GM12801 (cell line): ENCODE data around the gene SLC49A4.

Experiments
- CTCF ChIP-seq: IDR thresholded peaks from one replicate; pipeline ENCODE4 v1.5.1; 2011; ENCODE audit warnings: control low read depth; ENCODE audit not compliant: insufficient read length; ENCODE audit errors: extremely low read depth

SLC49A4 gene

DNA sequence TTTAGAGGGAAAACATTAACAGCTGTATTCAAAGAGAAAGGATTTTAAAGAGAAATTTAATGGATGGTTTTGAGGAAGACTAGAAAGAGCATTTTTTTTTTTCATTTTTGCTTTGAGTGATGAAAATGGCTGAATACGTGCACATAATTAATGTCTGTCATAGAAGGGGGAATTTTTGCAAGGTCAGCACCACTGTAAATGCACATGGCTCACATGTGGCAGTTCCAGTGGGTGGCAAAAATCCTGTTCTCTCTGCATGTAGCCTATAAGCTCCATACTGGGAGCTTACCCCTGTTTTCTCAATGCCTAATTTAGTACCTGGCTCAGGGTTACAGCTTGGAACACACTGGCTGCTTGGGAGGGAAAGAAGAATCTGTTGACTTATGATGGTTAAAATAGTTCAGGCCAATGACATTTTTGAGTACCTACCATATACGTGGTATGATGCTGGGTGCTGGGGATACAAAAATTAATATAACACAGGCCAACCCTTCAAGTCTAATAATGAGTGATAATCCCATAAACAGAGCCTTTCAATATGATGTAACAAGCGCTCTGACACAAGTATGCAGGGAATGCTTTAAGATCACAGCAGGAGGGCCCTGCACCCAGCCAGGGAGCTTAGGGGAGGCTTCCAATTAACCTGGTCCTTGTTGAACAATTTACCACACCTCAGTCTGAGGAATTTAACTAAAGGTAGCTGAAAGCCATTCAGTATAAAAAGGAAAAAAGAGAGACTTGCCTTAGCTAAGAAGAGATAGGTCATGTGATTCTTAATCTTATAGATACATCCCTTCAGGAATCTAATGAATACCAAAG is 34.2 kb upstream of the SLC49A4 start:
- no peak for TF ChIP-seq CTCF

DNA sequence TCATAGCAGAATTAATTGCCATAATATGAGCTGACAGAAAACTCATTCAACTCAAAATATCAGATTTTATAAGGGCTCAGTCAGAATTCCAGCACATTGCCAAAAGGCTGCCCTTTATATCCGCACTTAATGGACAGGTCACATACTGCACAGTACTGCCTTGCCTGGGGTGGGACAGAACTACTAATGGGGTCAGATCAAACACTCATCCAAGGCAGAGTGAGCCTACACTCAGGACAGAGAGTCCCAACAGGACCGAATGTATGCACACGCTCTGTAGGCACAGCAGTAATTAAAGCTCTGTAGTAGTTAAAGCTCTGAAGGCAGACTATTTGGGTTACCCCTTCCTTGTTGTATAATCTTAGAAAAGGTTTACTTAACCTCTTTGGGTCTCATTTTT is 28.4 kb upstream of the SLC49A4 start:
- TF ChIP-seq CTCF, result no peak

GRCh38 chr3:122767540-122768372 is 27.1 kb upstream of the SLC49A4 start:
- TF ChIP-seq CTCF, result no peak

DNA sequence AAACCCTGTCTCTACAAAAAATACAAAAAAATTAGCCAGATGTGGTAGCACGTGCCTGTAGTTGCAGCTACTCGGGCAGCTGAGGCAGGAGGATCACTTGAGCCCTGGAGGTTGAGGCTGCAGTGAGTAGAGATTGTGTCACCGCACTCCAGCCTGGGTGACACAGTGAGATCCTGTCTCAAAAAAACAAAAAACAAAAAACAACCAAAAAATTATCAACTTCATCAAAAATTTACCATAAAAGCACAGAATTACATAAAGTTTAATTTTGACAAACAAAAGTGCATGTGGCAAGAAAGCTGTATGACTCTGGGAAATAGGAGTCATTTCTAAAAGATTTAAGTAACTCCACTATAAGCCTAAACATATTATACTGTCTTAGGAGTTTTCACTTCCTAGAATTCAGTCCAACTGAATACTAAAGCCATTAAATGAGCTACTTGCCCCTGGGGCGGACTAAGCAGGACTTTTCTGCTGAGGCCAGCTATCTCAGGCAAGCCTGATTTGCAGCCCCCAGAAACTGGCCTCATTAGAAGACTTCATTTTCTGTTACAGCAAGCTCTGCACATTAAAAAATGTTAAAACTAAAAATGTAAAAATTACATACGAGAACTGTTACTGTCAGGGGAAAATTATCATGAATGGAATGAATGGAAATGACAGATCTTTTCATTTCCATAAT is 24.2 kb upstream of the SLC49A4 start:
- no peak for TF ChIP-seq CTCF

DNA sequence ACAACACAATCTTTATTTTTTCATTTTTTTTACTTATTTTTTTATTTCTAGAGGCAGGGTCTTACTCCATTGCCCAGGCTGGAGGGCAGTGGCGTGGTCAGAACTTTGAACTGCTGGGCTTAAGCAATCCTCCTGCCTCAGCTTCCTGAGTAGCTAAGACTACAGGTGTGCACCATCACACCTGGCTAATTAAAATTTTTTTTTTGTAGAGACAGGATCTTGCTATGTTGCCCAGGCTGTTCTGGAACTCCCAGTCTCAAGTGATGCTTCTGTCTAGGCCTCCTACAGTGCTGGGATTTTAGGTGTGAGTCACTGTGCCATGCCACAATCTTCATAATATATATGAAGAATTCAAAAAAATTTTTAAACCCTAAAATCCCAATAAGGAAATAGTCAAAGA is 22.0 kb upstream of the SLC49A4 start:
- TF ChIP-seq CTCF, result no peak

DNA sequence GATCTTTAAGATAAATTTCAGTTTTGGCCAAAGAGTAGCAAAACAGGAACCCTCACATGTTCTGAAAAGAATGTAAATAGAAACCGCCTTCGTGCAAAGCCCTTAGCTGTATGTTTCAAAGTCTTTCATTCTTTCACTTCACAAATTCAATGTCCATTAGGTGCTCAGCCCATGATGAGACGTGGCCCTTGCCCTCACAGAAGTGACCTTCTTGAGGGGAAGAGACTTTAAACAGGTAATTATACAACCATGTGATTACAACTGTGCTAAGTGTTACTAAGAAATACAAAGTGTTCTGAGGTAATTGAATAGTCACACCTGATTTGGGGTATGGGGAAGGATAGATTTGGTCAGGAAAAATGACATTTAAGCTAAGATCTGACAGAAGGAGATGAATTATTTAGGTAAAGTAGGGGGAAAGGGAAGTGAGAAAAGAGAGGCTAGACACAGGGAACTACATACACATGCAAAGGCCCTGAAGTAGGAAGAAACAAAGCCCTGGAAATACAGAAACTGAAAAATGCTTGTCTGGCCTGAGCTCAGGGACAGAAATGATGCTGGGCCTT is 20.8 kb upstream of the SLC49A4 start:
- no peak for TF ChIP-seq CTCF

DNA sequence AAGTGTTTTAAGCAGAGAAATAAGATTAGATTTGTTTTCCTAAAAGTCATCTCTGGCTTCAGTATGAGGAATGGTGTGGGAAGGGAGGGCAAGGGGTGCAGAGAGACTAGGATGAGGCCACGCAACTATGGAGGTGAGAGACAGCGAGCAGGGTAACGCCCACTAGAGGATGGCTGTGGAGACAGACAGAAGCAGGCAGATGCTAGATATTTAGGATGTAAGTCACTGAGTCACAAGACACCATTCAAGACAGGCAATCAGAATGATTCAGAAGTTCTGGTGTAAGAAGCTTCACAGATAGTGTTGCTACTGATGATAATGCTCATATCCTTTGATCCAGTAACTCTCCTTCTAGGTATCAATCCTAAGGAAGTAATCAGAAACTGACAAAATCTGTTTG is 20.3 kb upstream of the SLC49A4 start:
- TF ChIP-seq CTCF, result no peak
